ENCODE data around the gene MS4A6A. TPM values are rescaled to one million over a fixed set of nuclear protein-coding genes. Genes with fewer than 3 reads are reported as not detected.
"Not testable (repeated sequence)": the region's sequence is repeated elsewhere in the genome, so short reads cannot be mapped to it uniquely, and the experiment has no call there.

MS4A6A gene
- total RNA-seq, 4 donors from 2014 or later = 53.1 to 103 (median 71.4) TPM

GRCh38 chr11:60159868-60160267 lies 23.0 kb downstream of the MS4A6A start:
- no peak overlapping the region for H3K4me3 ChIP-seq
- 37 to 55% methylated on average over 1 of the region's 1 CpG for WGBS, 2 donors
- peaks cover 0 to 2% (median 0%) of the 10 kb centered on the region in 4 donors for H3K9me3 ChIP-seq
- no peak overlapping the region for H3K27ac ChIP-seq
- no peaks in the 10 kb centered on the region for H3K36me3 ChIP-seq
- H3K4me1 ChIP-seq = no peaks in the 10 kb centered on the region
- H3K27me3 ChIP-seq = no peaks in the 10 kb centered on the region
- DNase-seq (ENCODE audit: low spot score in 2 of 2) = no peak
- TF ChIP-seq, protein P1, sequence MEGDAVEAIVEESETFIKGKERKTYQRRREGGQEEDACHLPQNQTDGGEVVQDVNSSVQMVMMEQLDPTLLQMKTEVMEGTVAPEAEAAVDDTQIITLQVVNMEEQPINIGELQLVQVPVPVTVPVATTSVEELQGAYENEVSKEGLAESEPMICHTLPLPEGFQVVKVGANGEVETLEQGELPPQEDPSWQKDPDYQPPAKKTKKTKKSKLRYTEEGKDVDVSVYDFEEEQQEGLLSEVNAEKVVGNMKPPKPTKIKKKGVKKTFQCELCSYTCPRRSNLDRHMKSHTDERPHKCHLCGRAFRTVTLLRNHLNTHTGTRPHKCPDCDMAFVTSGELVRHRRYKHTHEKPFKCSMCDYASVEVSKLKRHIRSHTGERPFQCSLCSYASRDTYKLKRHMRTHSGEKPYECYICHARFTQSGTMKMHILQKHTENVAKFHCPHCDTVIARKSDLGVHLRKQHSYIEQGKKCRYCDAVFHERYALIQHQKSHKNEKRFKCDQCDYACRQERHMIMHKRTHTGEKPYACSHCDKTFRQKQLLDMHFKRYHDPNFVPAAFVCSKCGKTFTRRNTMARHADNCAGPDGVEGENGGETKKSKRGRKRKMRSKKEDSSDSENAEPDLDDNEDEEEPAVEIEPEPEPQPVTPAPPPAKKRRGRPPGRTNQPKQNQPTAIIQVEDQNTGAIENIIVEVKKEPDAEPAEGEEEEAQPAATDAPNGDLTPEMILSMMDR (IDR thresholded peaks at IDR 0.05) = no peak
- TF ChIP-seq EP300 (IDR thresholded peaks at IDR 0.05) = no peak

GRCh38 chr11:60159284-60159683 lies 23.6 kb downstream of the MS4A6A start:
- DNase-seq (ENCODE audit: low spot score in 2 of 2) = no peak
- Histone ChIP-seq H3K27ac (no peak overlapping the region), H3K36me3 (no peaks in the 10 kb centered on the region), H3K4me3 (no peak overlapping the region), H3K27me3 (no peaks in the 10 kb centered on the region), H3K9me3 (no peaks in the 10 kb centered on the region), H3K4me1 (no peaks in the 10 kb centered on the region)
- 34 to 51% methylated on average over 2 of the region's 2 CpGs for WGBS, 2 donors
- no peak for TF ChIP-seq EP300 (IDR thresholded peaks at IDR 0.05)
- no peak for TF ChIP-seq POLR2A (IDR thresholded peaks at IDR 0.05)
- TF ChIP-seq, protein P1 (IDR thresholded peaks at IDR 0.05) = no peak

GRCh38 chr11:60158636-60159035 lies 24.2 kb downstream of the MS4A6A start:
- 71 to 72% methylated on average over 3 of the region's 3 CpGs for WGBS, 2 donors
- DNase-seq (ENCODE audit: low spot score in 2 of 2) = no peak
- Histone ChIP-seq H3K4me3 (no peak overlapping the region), H3K27me3 (no peaks in the 10 kb centered on the region), H3K9me3 (no peaks in the 10 kb centered on the region), H3K4me1 (no peaks in the 10 kb centered on the region), H3K36me3 (no peaks in the 10 kb centered on the region), H3K27ac (no peak overlapping the region)
- no peak for TF ChIP-seq EP300 (IDR thresholded peaks at IDR 0.05)
- TF ChIP-seq, protein P1 (IDR thresholded peaks at IDR 0.05) = no peak
- no peak for TF ChIP-seq POLR2A (IDR thresholded peaks at IDR 0.05)

GRCh38 chr11:60155931-60156330 lies 27.0 kb downstream of the MS4A6A start:
- no peak for TF ChIP-seq EP300 (IDR thresholded peaks at IDR 0.05)
- TF ChIP-seq, protein P1 (IDR thresholded peaks at IDR 0.05) = no peak
- H3K4me3 ChIP-seq = no peak overlapping the region
- H3K27me3 ChIP-seq = no peaks in the 10 kb centered on the region
- WGBS, 2 donors = 65 to 69% methylated on average over 3 of the region's 3 CpGs
- H3K36me3 ChIP-seq = no peaks in the 10 kb centered on the region
- H3K4me1 ChIP-seq = no peaks in the 10 kb centered on the region
- no peak for DNase-seq (ENCODE audit: low spot score in 2 of 2)
- H3K27ac ChIP-seq = no peak overlapping the region
- no peaks in the 10 kb centered on the region for H3K9me3 ChIP-seq

DNA sequence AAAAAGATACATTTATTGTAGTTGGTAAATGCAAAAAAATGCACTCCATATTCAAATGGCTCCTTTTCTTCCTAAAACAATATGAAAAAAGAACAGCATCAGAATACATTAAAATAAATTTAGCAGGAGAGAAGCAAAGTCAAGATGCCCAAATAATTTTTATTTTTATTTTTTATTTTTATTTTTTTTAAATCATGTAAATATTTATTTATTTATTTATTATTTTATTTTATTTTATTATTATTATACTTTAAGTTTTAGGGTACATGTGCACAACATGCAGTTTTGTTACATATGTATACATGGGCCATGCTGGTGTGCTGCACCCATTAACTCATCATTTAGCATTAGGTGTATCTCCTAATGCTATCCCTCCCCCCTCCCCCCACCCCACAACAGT lies 30.2 kb downstream of the MS4A6A start:
- not testable (repeated sequence) for H3K4me3 ChIP-seq; DNase-seq (ENCODE audit: low spot score in 2 of 2); H3K27me3 ChIP-seq; H3K4me1 ChIP-seq; H3K9me3 ChIP-seq; H3K27ac ChIP-seq; H3K36me3 ChIP-seq

- Histone ChIP-seq H3K27ac (no peak overlapping the region), H3K4me3 (no peak overlapping the region), H3K9me3 (no peaks in the 10 kb centered on the region), H3K36me3 (no peaks in the 10 kb centered on the region), H3K4me1 (no peaks in the 10 kb centered on the region), H3K27me3 (no peaks in the 10 kb centered on the region)
- DNase-seq (ENCODE audit: low spot score in 2 of 2) = no peak
- 82 to 91% methylated on average over 1 of the region's 1 CpG for WGBS, 2 donors
- no peak for TF ChIP-seq EP300 (IDR thresholded peaks at IDR 0.05)
- TF ChIP-seq POLR2A (IDR thresholded peaks at IDR 0.05) = no peak
- TF ChIP-seq, protein P1 (IDR thresholded peaks at IDR 0.05) = no peak
Measured at GRCh38 chr11:60150279-60150678, 32.6 kb downstream of the MS4A6A start.

Data from tibial nerve (tissue), 4 donors.